Liver (tissue), 9 donors: ENCODE data around the gene BCL2. TPM values are rescaled to one million over a fixed set of nuclear protein-coding genes. Genes with fewer than 3 reads are reported as not detected.

ENCODE experiments used
- DNase-seq: peaks from one replicate; pipeline ENCODE4 v3.0.0-alpha.2; 2017; ENCODE audit warnings: low spot score
- H3K27ac ChIP-seq, 2 donors: one replicate each; pipeline ENCODE4 v1.7.0; 2013; ENCODE audit warnings: inconsistent platforms in 2 of 2, low read length in 2 of 2, control low read depth in 1 of 2, low read depth in 1 of 2, mild to moderate bottlenecking in 1 of 2
- H3K27me3 ChIP-seq, 4 donors: one replicate each; pipeline versions ENCODE4 v1.6.1 to v1.7.0; 2013; ENCODE audit warnings: low read length in 3 of 4, inconsistent platforms in 1 of 4, mild to moderate bottlenecking in 1 of 4, moderate library complexity in 1 of 4; ENCODE audit not compliant: control insufficient read depth in 4 of 4, insufficient read depth in 4 of 4
- H3K36me3 ChIP-seq, 4 donors: one replicate each; pipeline versions ENCODE4 v1.6.1 to v1.7.0; 2013; ENCODE audit warnings: low read length in 3 of 4, mild to moderate bottlenecking in 3 of 4, low read depth in 1 of 4, moderate library complexity in 1 of 4; ENCODE audit not compliant: control insufficient read depth in 4 of 4, insufficient read depth in 3 of 4
- H3K4me1 ChIP-seq, 4 donors: one replicate each; pipeline versions ENCODE4 v1.6.1 to v1.7.0; 2013; ENCODE audit warnings: low read length in 3 of 4, mild to moderate bottlenecking in 3 of 4, moderate library complexity in 1 of 4; ENCODE audit not compliant: control insufficient read depth in 4 of 4, insufficient read depth in 4 of 4
- H3K4me3 ChIP-seq, 3 donors: one replicate each; pipeline versions ENCODE4 v1.6.1 to v1.7.0; 2013; ENCODE audit warnings: low read length in 3 of 3, control low read depth in 1 of 3, low read depth in 1 of 3, mild to moderate bottlenecking in 1 of 3
- H3K9ac ChIP-seq, 2 donors: one replicate each; pipeline ENCODE4 v1.7.0; 2013; ENCODE audit warnings: low read length in 2 of 2, mild to moderate bottlenecking in 2 of 2, moderate library complexity in 2 of 2, control low read depth in 1 of 2, low read depth in 1 of 2
- H3K9me3 ChIP-seq, 4 donors: one replicate each; pipeline versions ENCODE4 v1.6.1 to v1.7.0; 2013; ENCODE audit warnings: low read length in 3 of 4; ENCODE audit not compliant: control insufficient read depth in 4 of 4
- EGR1 ChIP-seq, 2 donors: IDR thresholded peaks; 2 replicates each; pipeline ENCODE4 v1.6.1; 2016 to 2018; ENCODE audit warnings: antibody characterized with exemption in 2 of 2, low read depth in 2 of 2
- FOXA1 ChIP-seq: IDR thresholded peaks from 2 replicates; pipeline ENCODE4 v1.6.1; 2016; ENCODE audit warnings: antibody characterized with exemption
- FOXA2 ChIP-seq: IDR thresholded peaks from 2 replicates; pipeline ENCODE4 v1.6.1; 2016; ENCODE audit warnings: antibody characterized with exemption
- HNF4A ChIP-seq, 2 donors: conservative IDR thresholded peaks; 2 replicates each; pipeline ENCODE4 v1.6.1; 2016; ENCODE audit warnings: antibody characterized with exemption in 2 of 2, mild to moderate bottlenecking in 2 of 2
- HNF4G ChIP-seq: IDR thresholded peaks from 2 replicates; pipeline ENCODE4 v1.6.1; 2016; ENCODE audit warnings: antibody characterized with exemption
- JUND ChIP-seq, 2 donors: IDR thresholded peaks; 2 replicates each; pipeline ENCODE4 v1.6.1; 2016; ENCODE audit warnings: antibody characterized with exemption in 2 of 2
- NR2F2 ChIP-seq: IDR thresholded peaks from 2 replicates; pipeline ENCODE4 v1.6.1; 2016; ENCODE audit warnings: antibody characterized with exemption
- RAD21 ChIP-seq, 2 donors: IDR thresholded peaks; 2 replicates each; pipeline ENCODE4 v1.6.1; 2016; ENCODE audit warnings: antibody characterized with exemption in 2 of 2, mild to moderate bottlenecking in 2 of 2
- RXRA ChIP-seq, 2 donors: IDR thresholded peaks; 2 replicates each; pipeline ENCODE4 v1.6.1; 2017 to 2018; ENCODE audit warnings: antibody characterized with exemption in 2 of 2, mild to moderate bottlenecking in 1 of 2
- SP1 ChIP-seq: IDR thresholded peaks from 2 replicates; pipeline ENCODE4 v1.6.1; 2018; ENCODE audit warnings: antibody characterized with exemption, mild to moderate bottlenecking
- TAF1 ChIP-seq: conservative IDR thresholded peaks from 2 replicates; pipeline ENCODE4 v1.6.1; 2016; ENCODE audit warnings: antibody characterized with exemption, mild to moderate bottlenecking
- whole genome bisulfite sequencing: extraction: QIAGEN DNeasy Blood & Tissue Kit; methylation state at CpG from one replicate; pipeline ENCODE4 v1.1.7; 2013; 5-methylcytosine and 5-hydroxymethylcytosine counted together
- polyA plus RNA-seq, 2 donors: library from polyadenylated mRNA; stranded (reverse) in 1 of 2; unstranded in 1 of 2; fragments of 200-250 nt in 1 of 2; fragments of >200 nt in 1 of 2; fragmentation: Nextera tagmentation in 1 of 2; extraction: Ambion mirVana in 1 of 2; gene quantifications; one replicate each; pipeline versions ENCODE4 v1.2.1 to v1.2.3, GENCODE V29; 2013 to 2015
- total RNA-seq, 2 donors: library from RNA; depleted of rRNA; stranded (reverse); fragments of >200 nt; gene quantifications; one replicate each; pipeline ENCODE4 v1.2.3, GENCODE V29; 2014
- TF ChIP-seq, protein P1 (sequence below): IDR thresholded peaks from 2 replicates; pipeline ENCODE4 v1.6.1; 2016; ENCODE audit warnings: antibody characterized with exemption, mild to moderate bottlenecking
- TF ChIP-seq, protein P2 (sequence below): IDR thresholded peaks from 2 replicates; pipeline ENCODE4 v1.6.1; 2016; ENCODE audit warnings: antibody characterized with exemption
- TF ChIP-seq, protein P3 (sequence below): IDR thresholded peaks from 2 replicates; pipeline ENCODE4 v1.6.1; 2016; ENCODE audit warnings: antibody characterized with exemption
- TF ChIP-seq, protein P4 (sequence below): IDR thresholded peaks from 2 replicates; pipeline ENCODE4 v1.6.1; 2016; ENCODE audit warnings: antibody characterized with exemption
- donor health status: healthy.
- donor health status: healthy.
- donor health status: healthy.
- donor health status: healthy.
- donor health status: healthy.

Gene BCL2
- total and polyA plus RNA-seq, 4 donors, result 0.40 to 3.9 (median 1.4) TPM

DNA sequence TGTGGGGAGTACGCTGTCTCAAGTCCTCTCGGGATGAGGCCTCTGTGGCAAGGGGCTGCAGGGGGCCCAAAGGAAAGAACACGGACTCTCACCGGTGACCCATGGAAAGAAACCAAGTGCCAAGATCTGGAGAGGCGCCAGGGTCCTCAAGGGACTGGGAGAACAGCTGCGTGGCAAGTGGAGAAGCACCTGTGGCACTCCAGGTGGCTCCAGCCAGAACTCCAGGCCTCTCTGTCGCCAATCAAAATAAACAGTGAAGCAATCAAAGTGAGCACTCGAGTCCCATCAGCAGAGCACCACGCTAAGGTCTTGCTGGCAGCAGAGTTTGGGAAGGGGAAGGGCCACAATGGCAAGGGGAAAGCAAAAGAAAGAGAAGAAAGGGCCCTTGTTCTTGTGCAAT is 54.7 kb downstream of the BCL2 start:
- TF ChIP-seq, protein P1, sequence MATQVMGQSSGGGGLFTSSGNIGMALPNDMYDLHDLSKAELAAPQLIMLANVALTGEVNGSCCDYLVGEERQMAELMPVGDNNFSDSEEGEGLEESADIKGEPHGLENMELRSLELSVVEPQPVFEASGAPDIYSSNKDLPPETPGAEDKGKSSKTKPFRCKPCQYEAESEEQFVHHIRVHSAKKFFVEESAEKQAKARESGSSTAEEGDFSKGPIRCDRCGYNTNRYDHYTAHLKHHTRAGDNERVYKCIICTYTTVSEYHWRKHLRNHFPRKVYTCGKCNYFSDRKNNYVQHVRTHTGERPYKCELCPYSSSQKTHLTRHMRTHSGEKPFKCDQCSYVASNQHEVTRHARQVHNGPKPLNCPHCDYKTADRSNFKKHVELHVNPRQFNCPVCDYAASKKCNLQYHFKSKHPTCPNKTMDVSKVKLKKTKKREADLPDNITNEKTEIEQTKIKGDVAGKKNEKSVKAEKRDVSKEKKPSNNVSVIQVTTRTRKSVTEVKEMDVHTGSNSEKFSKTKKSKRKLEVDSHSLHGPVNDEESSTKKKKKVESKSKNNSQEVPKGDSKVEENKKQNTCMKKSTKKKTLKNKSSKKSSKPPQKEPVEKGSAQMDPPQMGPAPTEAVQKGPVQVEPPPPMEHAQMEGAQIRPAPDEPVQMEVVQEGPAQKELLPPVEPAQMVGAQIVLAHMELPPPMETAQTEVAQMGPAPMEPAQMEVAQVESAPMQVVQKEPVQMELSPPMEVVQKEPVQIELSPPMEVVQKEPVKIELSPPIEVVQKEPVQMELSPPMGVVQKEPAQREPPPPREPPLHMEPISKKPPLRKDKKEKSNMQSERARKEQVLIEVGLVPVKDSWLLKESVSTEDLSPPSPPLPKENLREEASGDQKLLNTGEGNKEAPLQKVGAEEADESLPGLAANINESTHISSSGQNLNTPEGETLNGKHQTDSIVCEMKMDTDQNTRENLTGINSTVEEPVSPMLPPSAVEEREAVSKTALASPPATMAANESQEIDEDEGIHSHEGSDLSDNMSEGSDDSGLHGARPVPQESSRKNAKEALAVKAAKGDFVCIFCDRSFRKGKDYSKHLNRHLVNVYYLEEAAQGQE, result no peak
- H3K9me3 ChIP-seq, result no peaks in the 10 kb centered on the region
- no peak overlapping the region for H3K27ac ChIP-seq
- H3K27me3 ChIP-seq, result no peaks in the 10 kb centered on the region
- no peak overlapping the region for H3K4me3 ChIP-seq
- H3K4me1 ChIP-seq, result no peaks in the 10 kb centered on the region
- WGBS, result 80% methylated on average over 9 of the region's 9 CpGs
- no peak for DNase-seq
- H3K36me3 ChIP-seq, result no peaks in the 10 kb centered on the region
- no peak overlapping the region for H3K9ac ChIP-seq

DNA sequence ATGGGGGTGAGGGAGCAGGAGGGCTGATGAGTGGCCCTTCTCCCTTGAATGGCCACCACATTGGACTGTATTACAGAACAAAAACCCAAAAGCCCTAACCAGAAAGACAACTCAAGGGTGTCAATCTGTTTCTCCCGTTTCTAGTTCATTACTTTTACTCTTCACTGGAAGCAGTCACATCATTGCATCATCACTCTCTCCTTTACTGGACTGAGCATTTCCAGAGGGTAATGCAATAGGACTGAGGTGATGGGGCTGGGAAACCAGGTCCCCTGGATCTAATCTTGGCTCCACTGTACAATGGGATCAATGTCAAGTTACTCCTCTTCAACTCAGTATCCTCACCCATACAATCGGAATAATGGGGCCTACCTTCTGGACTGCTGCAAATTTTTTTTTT is 56.1 kb downstream of the BCL2 start:
- H3K4me3 ChIP-seq, result no peak overlapping the region
- TF ChIP-seq, protein P2, sequence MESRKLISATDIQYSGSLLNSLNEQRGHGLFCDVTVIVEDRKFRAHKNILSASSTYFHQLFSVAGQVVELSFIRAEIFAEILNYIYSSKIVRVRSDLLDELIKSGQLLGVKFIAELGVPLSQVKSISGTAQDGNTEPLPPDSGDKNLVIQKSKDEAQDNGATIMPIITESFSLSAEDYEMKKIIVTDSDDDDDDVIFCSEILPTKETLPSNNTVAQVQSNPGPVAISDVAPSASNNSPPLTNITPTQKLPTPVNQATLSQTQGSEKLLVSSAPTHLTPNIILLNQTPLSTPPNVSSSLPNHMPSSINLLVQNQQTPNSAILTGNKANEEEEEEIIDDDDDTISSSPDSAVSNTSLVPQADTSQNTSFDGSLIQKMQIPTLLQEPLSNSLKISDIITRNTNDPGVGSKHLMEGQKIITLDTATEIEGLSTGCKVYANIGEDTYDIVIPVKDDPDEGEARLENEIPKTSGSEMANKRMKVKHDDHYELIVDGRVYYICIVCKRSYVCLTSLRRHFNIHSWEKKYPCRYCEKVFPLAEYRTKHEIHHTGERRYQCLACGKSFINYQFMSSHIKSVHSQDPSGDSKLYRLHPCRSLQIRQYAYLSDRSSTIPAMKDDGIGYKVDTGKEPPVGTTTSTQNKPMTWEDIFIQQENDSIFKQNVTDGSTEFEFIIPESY, result no peak
- no peak for TF ChIP-seq FOXA1
- DNase-seq, result no peak
- H3K9me3 ChIP-seq, result no peaks in the 10 kb centered on the region
- H3K27me3 ChIP-seq, result no peaks in the 10 kb centered on the region
- H3K4me1 ChIP-seq, result no peaks in the 10 kb centered on the region
- WGBS, result 85% methylated on average over 2 of the region's 2 CpGs
- H3K36me3 ChIP-seq, result no peaks in the 10 kb centered on the region
- no peak overlapping the region for H3K27ac ChIP-seq
- no peak overlapping the region for H3K9ac ChIP-seq

DNA sequence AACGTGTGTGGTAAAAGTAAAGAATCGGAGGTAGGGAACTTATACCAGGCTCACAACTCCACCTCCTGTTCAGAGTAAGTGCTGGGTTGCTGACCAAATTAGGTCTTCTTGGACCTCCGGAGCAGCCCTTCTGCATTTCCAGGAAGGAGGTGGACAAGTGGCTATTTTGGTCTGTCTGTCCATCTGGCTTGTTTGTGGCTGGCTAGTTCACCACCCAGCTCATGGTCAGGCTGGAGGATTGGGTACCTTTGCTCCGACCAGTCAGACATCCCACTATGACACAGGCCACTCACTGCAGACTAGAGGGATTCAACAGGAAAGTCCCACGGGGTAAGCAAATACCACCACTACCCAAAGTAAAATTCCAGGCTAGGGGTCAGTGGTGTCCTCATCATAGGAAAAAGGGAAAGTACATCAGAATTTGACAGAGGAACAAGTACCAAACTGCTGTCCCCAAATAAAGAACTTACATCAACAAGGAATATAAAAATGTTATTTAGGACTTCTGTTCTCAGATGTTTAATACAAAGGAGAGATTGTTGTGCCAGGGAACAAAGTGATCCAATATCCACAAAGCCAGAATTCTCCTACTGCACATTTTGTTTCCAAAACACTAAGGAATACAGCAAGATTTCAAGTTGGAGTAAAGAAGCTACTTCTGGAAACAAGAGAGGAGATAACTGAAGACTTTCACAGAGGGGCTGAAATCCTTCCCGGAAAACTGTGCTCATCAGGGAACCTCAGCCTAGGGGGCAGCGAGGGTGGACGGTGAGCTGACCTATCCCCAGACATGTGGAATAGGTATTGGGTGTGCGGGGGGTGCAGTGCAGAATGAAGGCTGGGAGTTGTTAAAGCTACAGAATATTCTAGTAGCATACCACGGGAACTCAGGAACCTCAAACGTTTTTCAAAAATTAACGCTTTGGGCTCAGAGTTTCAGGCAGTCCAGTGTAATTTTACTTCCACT is 56.9 kb downstream of the BCL2 start:
- 55% methylated on average over 12 of the region's 12 CpGs for WGBS
- Histone ChIP-seq H3K9ac (no peak overlapping the region), H3K27me3 (no peaks in the 10 kb centered on the region), H3K9me3 (no peaks in the 10 kb centered on the region), H3K4me3 (no peak overlapping the region), H3K4me1 (no peaks in the 10 kb centered on the region), H3K27ac (no peak overlapping the region), H3K36me3 (no peaks in the 10 kb centered on the region)
- DNase-seq, result no peak
- TF ChIP-seq TAF1, result no peak
- TF ChIP-seq FOXA1, result no peak
- no peak for TF ChIP-seq RXRA (IDR thresholded peaks at IDR 0.05)
- no peak for TF ChIP-seq NR2F2
- TF ChIP-seq, protein P3, sequence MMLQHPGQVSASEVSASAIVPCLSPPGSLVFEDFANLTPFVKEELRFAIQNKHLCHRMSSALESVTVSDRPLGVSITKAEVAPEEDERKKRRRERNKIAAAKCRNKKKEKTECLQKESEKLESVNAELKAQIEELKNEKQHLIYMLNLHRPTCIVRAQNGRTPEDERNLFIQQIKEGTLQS, result no peak
- TF ChIP-seq HNF4A (conservative IDR thresholded peaks at IDR 0.05), result no peak
- TF ChIP-seq, protein P2, result no peak
- TF ChIP-seq, protein P1, result no peak
- TF ChIP-seq EGR1 (IDR thresholded peaks at IDR 0.05; ENCODE audit: low read depth in 2 of 2), result no peak
- no peak for TF ChIP-seq SP1
- TF ChIP-seq HNF4G, result no peak
- TF ChIP-seq FOXA2, result no peak
- no peak for TF ChIP-seq JUND (IDR thresholded peaks at IDR 0.05)
- TF ChIP-seq, protein P4, sequence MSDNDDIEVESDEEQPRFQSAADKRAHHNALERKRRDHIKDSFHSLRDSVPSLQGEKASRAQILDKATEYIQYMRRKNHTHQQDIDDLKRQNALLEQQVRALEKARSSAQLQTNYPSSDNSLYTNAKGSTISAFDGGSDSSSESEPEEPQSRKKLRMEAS, result no peak
- no peak for TF ChIP-seq RAD21 (IDR thresholded peaks at IDR 0.05)
